WTC11 (cell line): Measurements from ENCODE around the gene MACROH2A2. TPM values are rescaled to one million over a fixed set of nuclear protein-coding genes. Genes with fewer than 3 reads are reported as not detected.
"Not testable (repeated sequence)": the region's sequence is repeated elsewhere in the genome, so short reads cannot be mapped to it uniquely, and the experiment has no call there.

Source experiments
- ATAC-seq: fragments of 200-7000 bp; cut with Tn5 transposase; 2 replicates; pipeline ENCODE4 v1.10.0; 2021; ENCODE audit warnings: mild to moderate bottlenecking, moderate library complexity
- CTCF ChIA-PET: fragments of 300-600 bp; sonication (Branson Sonifier 250); formaldehyde crosslinking; loops from one replicate; lab custom pipeline; 2021; ENCODE audit warnings: antibody characterized with exemption; lab: Charles Lee
- POLR2A ChIA-PET: fragments of 350-600 bp; sonication (Branson Sonifier 250); formaldehyde crosslinking; loops from one replicate; lab custom pipeline; 2021; ENCODE audit warnings: antibody characterized with exemption; lab: Charles Lee
- DNase-seq: peaks from one replicate; pipeline ENCODE4 v3.0.0; 2021; ENCODE audit warnings: low spot score
- H3K27ac Mint-ChIP-seq: 2 replicates; pipeline ENCODE4 v1.8.0; 2021; ENCODE audit warnings: mixed read lengths
- H3K27me3 Mint-ChIP-seq: 2 replicates; pipeline ENCODE4 v1.8.0; 2021; ENCODE audit warnings: low read depth, mild to moderate bottlenecking, moderate library complexity, mixed read lengths
- H3K36me3 Mint-ChIP-seq: 2 replicates; pipeline ENCODE4 v1.8.0; 2021; ENCODE audit warnings: mixed read lengths
- H3K4me1 Mint-ChIP-seq: 2 replicates; pipeline ENCODE4 v1.8.0; 2022; ENCODE audit warnings: mixed read lengths
- H3K4me3 Mint-ChIP-seq: 2 replicates; pipeline ENCODE4 v1.8.0; 2021; ENCODE audit warnings: mild to moderate bottlenecking, moderate library complexity, mixed read lengths
- H3K9me3 Mint-ChIP-seq: 2 replicates; pipeline ENCODE4 v1.8.0; 2021; ENCODE audit warnings: mixed read lengths
- CREM ChIP-seq: sonication (generic); formaldehyde crosslinking; IDR thresholded peaks from 2 replicates; pipeline ENCODE4 v1.8.1; 2022; ENCODE audit warnings: mild to moderate bottlenecking, missing genetic modification reagents, moderate library complexity
- EMX1 ChIP-seq: fragments of 250-450 bp; sonication (Bioruptor Pico); IDR thresholded peaks from 2 replicates; pipeline ENCODE4 v1.8.0; 2021; ENCODE audit warnings: mild to moderate bottlenecking
- FOXP4 ChIP-seq: sonication (generic); formaldehyde crosslinking; IDR thresholded peaks from 2 replicates; pipeline ENCODE4 v1.8.0; 2022; ENCODE audit warnings: mild to moderate bottlenecking, missing genetic modification reagents
- GRHL2 ChIP-seq: fragments of 250-450 bp; sonication (Bioruptor Pico); IDR thresholded peaks from 2 replicates; pipeline ENCODE4 v1.8.0; 2022; ENCODE audit warnings: mild to moderate bottlenecking, moderate library complexity; ENCODE audit not compliant: insufficient replicate concordance, severe bottlenecking
- IRF1 ChIP-seq: sonication (generic); formaldehyde crosslinking; IDR thresholded peaks from 2 replicates; pipeline ENCODE4 v1.8.0; 2023; ENCODE audit warnings: missing genetic modification reagents
- MXD4 ChIP-seq: fragments of 250-450 bp; sonication (Bioruptor Pico); IDR thresholded peaks from 2 replicates; pipeline ENCODE4 v1.8.0; 2021; ENCODE audit warnings: mild to moderate bottlenecking, moderate library complexity, borderline replicate concordance
- PREB ChIP-seq: sonication (generic); formaldehyde crosslinking; IDR thresholded peaks from 2 replicates; pipeline ENCODE4 v1.8.1; 2022; ENCODE audit warnings: mild to moderate bottlenecking, missing genetic modification reagents, moderate library complexity, borderline replicate concordance
- ZBTB43 ChIP-seq: sonication (generic); formaldehyde crosslinking; IDR thresholded peaks from 2 replicates; pipeline ENCODE4 v1.8.1; 2023; ENCODE audit warnings: mild to moderate bottlenecking, missing genetic modification reagents
- ZNF121 ChIP-seq: sonication (generic); formaldehyde crosslinking; IDR thresholded peaks from 2 replicates; pipeline ENCODE4 v1.8.0; 2023; ENCODE audit warnings: missing genetic modification reagents
- ZNF281 ChIP-seq: sonication (generic); formaldehyde crosslinking; IDR thresholded peaks from 2 replicates; pipeline ENCODE4 v1.8.0; 2023; ENCODE audit warnings: mild to moderate bottlenecking, missing genetic modification reagents
- ZNF416 ChIP-seq: fragments of 250-450 bp; sonication (Bioruptor Pico); IDR thresholded peaks from 2 replicates; pipeline ENCODE4 v1.9.0; 2021; ENCODE audit warnings: mild to moderate bottlenecking, inconsistent platforms
- total RNA-seq: library from RNA; stranded (reverse); gene quantifications from 3 replicates; pipeline ENCODE4 v1.2.3, GENCODE V29; 2021

Gene MACROH2A2
- total RNA-seq, 1 experiment from 2014 or later, result 35.4 TPM

GRCh38 chr10:70158113-70158512 is 105.5 kb downstream of the MACROH2A2 start (continued):
- TF ChIP-seq ZBTB43 (CRISPR knock-in tag) (no peak), GRHL2 (CRISPR knock-in tag) (no peak), PREB (CRISPR knock-in tag) (no peak), MXD4 (CRISPR knock-in tag) (no peak), ZNF281 (no peak), CREM (CRISPR knock-in tag) (no peak), FOXP4 (CRISPR knock-in tag) (no peak), IRF1 (CRISPR knock-in tag) (no peak), ZNF416 (CRISPR knock-in tag) (no peak)

DNA sequence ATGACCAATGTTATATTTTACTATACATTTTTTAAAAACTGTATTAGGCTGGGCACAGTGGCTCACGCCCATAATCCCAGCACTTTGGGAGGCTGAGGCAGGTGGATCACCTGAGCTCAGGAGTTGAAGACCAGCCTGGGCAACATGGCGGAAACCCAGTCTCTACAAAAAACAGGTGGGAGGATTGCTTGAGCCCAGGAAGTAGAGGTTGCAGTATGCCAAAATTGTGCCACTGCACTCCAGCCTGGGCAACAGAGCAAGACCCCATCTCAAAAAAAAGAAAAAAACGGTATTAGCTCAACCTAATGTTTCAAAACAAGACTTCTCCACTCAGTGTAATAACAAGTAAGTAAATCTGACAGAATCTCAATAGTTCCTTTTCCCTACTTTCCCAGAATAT is 106.7 kb downstream of the MACROH2A2 start:
- peaks cover 26% of the 10 kb centered on the region for H3K4me1 Mint-ChIP-seq
- peak; percentile 67; the same call in 1 of the 2 replicates for TF ChIP-seq ZNF121 (CRISPR knock-in tag)
- ChIA-PET POLR2A (interaction anchor here (1.5 kb wide), 1 partner anchor 13 kb away, joined by 4 read pairs; the partner anchor contains the start of gene TYSND1), CTCF (interaction anchor here (0.7 kb wide), 1 partner anchor 13 kb away, joined by 3 read pairs; the partner anchor contains the start of gene TYSND1)
- DNase-seq, H3K27me3 Mint-ChIP-seq, H3K9me3 Mint-ChIP-seq, H3K27ac Mint-ChIP-seq, ATAC-seq, H3K4me3 Mint-ChIP-seq: not testable (repeated sequence)
- H3K36me3 Mint-ChIP-seq, result peaks cover 50% of the 10 kb centered on the region

DNA sequence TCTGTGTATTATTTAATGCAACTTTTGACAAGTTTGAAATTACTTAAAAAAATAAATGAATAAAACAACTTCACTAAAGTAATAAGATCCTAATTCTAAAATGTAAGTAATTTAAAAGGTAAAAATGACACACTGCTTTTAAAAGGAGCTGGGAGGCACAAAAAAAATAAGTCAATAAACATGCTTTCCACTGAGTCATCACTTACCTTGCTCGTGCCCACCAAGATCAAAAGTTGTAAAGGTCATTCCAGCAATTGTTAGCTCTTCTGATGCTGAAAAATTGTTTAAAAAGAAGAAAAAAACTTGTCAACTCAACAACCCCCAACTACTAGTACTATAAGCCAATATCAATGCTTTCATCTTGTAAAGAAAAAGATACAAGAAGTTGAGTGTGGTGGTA is 108.2 kb downstream of the MACROH2A2 start:
- H3K36me3 Mint-ChIP-seq, result peaks cover 44% of the 10 kb centered on the region
- no peaks in the 10 kb centered on the region for H3K27me3 Mint-ChIP-seq
- ChIA-PET POLR2A (interaction anchor here (0.6 to 0.7 kb wide), 2 partner anchors 14 to 821 kb away, joined by 3 read pairs; partner anchors contain the start of gene TYSND1), CTCF (no interaction called here)
- H3K4me1 Mint-ChIP-seq, result peaks cover 20% of the 10 kb centered on the region
- no peak overlapping the region for H3K27ac Mint-ChIP-seq
- no peak overlapping the region for H3K4me3 Mint-ChIP-seq
- DNase-seq (no peak), ATAC-seq (no peak)
- no peak for TF ChIP-seq EMX1 (CRISPR knock-in tag)
- no peaks in the 10 kb centered on the region for H3K9me3 Mint-ChIP-seq

Other genes starting within 250 kb of the MACROH2A2 start
- 4.4 to 5.2 TPM (median 4.6 TPM) in 3 replicates for gene AIFM2, start 80.0 kb downstream of the MACROH2A2 start, total RNA-seq
- 18.9 to 21.3 TPM (median 20.7 TPM) in 3 replicates for gene TYSND1, start 93.9 kb downstream of the MACROH2A2 start, total RNA-seq
- 102 to 111 TPM (median 109 TPM) in 3 replicates for gene SAR1A, start 117.7 kb downstream of the MACROH2A2 start, total RNA-seq
- 140 to 180 TPM (median 144 TPM) in 3 replicates for gene PPA1, start 180.6 kb downstream of the MACROH2A2 start, total RNA-seq
- 0.04 to 0.05 TPM in 2 of 3 replicates, not detected in the other for gene NPFFR1, start 231.2 kb downstream of the MACROH2A2 start, total RNA-seq